IMR-90 (cell line): Measurements from ENCODE around the gene CAPZA1. TPM values are rescaled to one million over a fixed set of nuclear protein-coding genes. Genes with fewer than 3 reads are reported as not detected.

Experiments used
- ATAC-seq: fragments of 200-7000 bp; cut with Tn5 transposase; 2 replicates; pipeline ENCODE4 v1.9.1; 2020; ENCODE audit warnings: low read depth, mild to moderate bottlenecking, moderate library complexity
- BruUV-seq: library from RNA; stranded (reverse); fragments of 400-500 nt; replicated peaks from 2 replicates; lab custom pipeline; 2021; lab: Mats Ljungman, UMichigan
- CTCF ChIA-PET: fragments of 300-600 bp; formaldehyde crosslinking; extraction: SDS; loops from one replicate; lab custom pipeline; 2021; ENCODE audit warnings: antibody characterized with exemption; lab: Yijun Ruan, JAX
- POLR2A ChIA-PET: fragments of 300-600 bp; sonication (Branson Sonifier 250); formaldehyde crosslinking; loops from one replicate; lab custom pipeline; 2022; ENCODE audit warnings: antibody characterized with exemption; ENCODE audit not compliant: unreplicated experiment; lab: Charles Lee
- DNase-seq: peaks from one replicate; pipeline ENCODE4 v3.0.0; 2013
- H2AFZ ChIP-seq: replicated peaks from 2 replicates; pipeline ENCODE3; 2013; ENCODE audit warnings: low read length, mild to moderate bottlenecking; ENCODE audit not compliant: poor library complexity
- H2AK5ac ChIP-seq: 2 replicates; pipeline ENCODE4 v1.6.1; 2013; ENCODE audit warnings: low read depth, low read length, inconsistent platforms
- H2AK9ac ChIP-seq: replicated peaks from 2 replicates; pipeline ENCODE3; 2013; ENCODE audit warnings: mild to moderate bottlenecking, low read depth, low read length, moderate library complexity; ENCODE audit not compliant: poor library complexity
- H2BK120ac ChIP-seq: 2 replicates; pipeline ENCODE4 v1.6.1; 2013; ENCODE audit warnings: low read depth, low read length, inconsistent platforms
- H2BK15ac ChIP-seq: 3 replicates; pipeline ENCODE4 v1.6.1; 2013; ENCODE audit warnings: low read depth, low read length, inconsistent platforms
- H2BK20ac ChIP-seq: 2 replicates; pipeline ENCODE4 v1.6.1; 2013; ENCODE audit warnings: low read depth, mild to moderate bottlenecking, inconsistent platforms, low read length, moderate library complexity
- H2BK5ac ChIP-seq: 2 replicates; pipeline ENCODE4 v1.6.1; 2013; ENCODE audit warnings: mild to moderate bottlenecking, low read depth, low read length, inconsistent platforms; ENCODE audit not compliant: poor library complexity, severe bottlenecking
- H3K14ac ChIP-seq: replicated peaks from 2 replicates; pipeline ENCODE4 v1.6.1; 2013; ENCODE audit warnings: low read depth, low read length, inconsistent platforms
- H3K18ac ChIP-seq: 2 replicates; pipeline ENCODE4 v1.6.1; 2013; ENCODE audit warnings: low read depth, low read length, control low read depth
- H3K23ac ChIP-seq: 2 replicates; pipeline ENCODE4 v1.6.1; 2013; ENCODE audit warnings: low read depth, low read length, inconsistent platforms
- H3K27ac ChIP-seq: 2 replicates; pipeline ENCODE4 v1.5.1; 2013; ENCODE audit warnings: mild to moderate bottlenecking, control low read depth, low read length; ENCODE audit not compliant: insufficient read depth
- H3K27me3 ChIP-seq: 2 replicates; pipeline ENCODE4 v1.6.1; 2013; ENCODE audit warnings: low read length; ENCODE audit not compliant: control insufficient read depth, insufficient read depth
- H3K36me3 ChIP-seq: 2 replicates; pipeline ENCODE4 v1.6.1; 2013; ENCODE audit warnings: low read length, mixed read lengths; ENCODE audit not compliant: control insufficient read depth, insufficient read depth
- H3K4ac ChIP-seq: 2 replicates; pipeline ENCODE4 v1.6.1; 2013; ENCODE audit warnings: low read depth, low read length, inconsistent platforms
- H3K4me1 ChIP-seq: 2 replicates; pipeline ENCODE4 v1.6.1; 2013; ENCODE audit warnings: low read length, mixed read lengths; ENCODE audit not compliant: control insufficient read depth, insufficient read depth
- H3K4me2 ChIP-seq: 2 replicates; pipeline ENCODE4 v1.6.1; 2013; ENCODE audit warnings: low read depth, mild to moderate bottlenecking, control low read depth, low read length, moderate library complexity
- H3K4me3 ChIP-seq: 2 replicates; pipeline ENCODE4 v1.5.1; 2013; ENCODE audit warnings: low read depth, mild to moderate bottlenecking, control low read depth, low read length, moderate library complexity; ENCODE audit not compliant: insufficient read depth
- H3K56ac ChIP-seq: 2 replicates; pipeline ENCODE4 v1.6.1; 2013; ENCODE audit warnings: low read length, inconsistent platforms; ENCODE audit not compliant: insufficient read depth; ENCODE audit errors: extremely low read depth
- H3K79me1 ChIP-seq, 2 experiments: 2 replicates each; pipeline ENCODE4 v1.6.1; 2013; ENCODE audit warnings: low read length in 2 of 2, inconsistent platforms in 1 of 2, low read depth in 1 of 2
- H3K9ac ChIP-seq: 2 replicates; pipeline ENCODE4 v1.6.1; 2013; ENCODE audit warnings: low read depth, low read length, control low read depth
- H3K9me1 ChIP-seq: 2 replicates; pipeline ENCODE4 v1.6.1; 2013; ENCODE audit warnings: low read length, inconsistent platforms; ENCODE audit not compliant: insufficient read depth
- H3K9me3 ChIP-seq: 2 replicates; pipeline ENCODE4 v1.6.1; 2013; ENCODE audit warnings: low read length; ENCODE audit not compliant: control insufficient read depth, insufficient read depth
- H4K20me1 ChIP-seq: 2 replicates; pipeline ENCODE4 v1.6.1; 2013; ENCODE audit warnings: low read length, inconsistent platforms; ENCODE audit not compliant: insufficient read depth
- H4K5ac ChIP-seq: 2 replicates; pipeline ENCODE4 v1.6.1; 2013; ENCODE audit warnings: mild to moderate bottlenecking, low read depth, low read length, control low read depth
- H4K8ac ChIP-seq, 2 experiments: 2 replicates each; pipeline ENCODE4 v1.6.1; 2013; ENCODE audit warnings: low read depth in 2 of 2, low read length in 2 of 2, control low read depth in 1 of 2, inconsistent platforms in 1 of 2
- H4K91ac ChIP-seq: 2 replicates; pipeline ENCODE4 v1.6.1; 2013; ENCODE audit warnings: low read depth, low read length, inconsistent platforms; ENCODE audit not compliant: insufficient read depth
- MAFK ChIP-seq: IDR thresholded peaks from 2 replicates; pipeline ENCODE4 v1.6.1; 2012; ENCODE audit warnings: low read depth, low read length, improper control_type of control experiment
- NFE2L2 ChIP-seq: fragments of 150-350 bp; IDR thresholded peaks from 2 replicates; pipeline ENCODE4 v1.6.1; 2016; ENCODE audit warnings: low read depth, mild to moderate bottlenecking, low read length
- dilution Hi-C: fragments of 300-500 bp; cut with HindIII; formaldehyde crosslinking; loops from one replicate; pipeline ENCODE4 v1.14.3; 2018; ENCODE audit warnings: low sequenced_read_pairs; ENCODE audit not compliant: unreplicated experiment
- in situ Hi-C: fragments of 300-500 bp; cut with MboI; formaldehyde crosslinking; loops from 3 replicates; pipeline ENCODE4 v1.14.3; 2019; ENCODE audit warnings: low sequenced_read_pairs, inconsistent platforms, mixed read lengths
- intact Hi-C: fragments of 100-400 bp; cut with micrococcal nuclease; formaldehyde crosslinking; loops from 2 replicates; pipeline ENCODE4 v1.10.0; 2022
- polyA plus RNA-seq, 3 experiments: library from polyadenylated mRNA; depleted of rRNA; stranded (reverse); fragments of >200 nt; gene quantifications; 2 replicates each; pipeline ENCODE4 v1.2.3, GENCODE V29; 2012; ENCODE audit warnings: low replicate concordance in 1 of 3
- total RNA-seq: library from RNA; depleted of rRNA; stranded (reverse); fragments of >200 nt; gene quantifications from 2 replicates; pipeline ENCODE4 v1.2.3, GENCODE V29; 2012

CAPZA1 gene
- total and polyA plus RNA-seq, 2 of the 4 experiments (the other 2 are of a cell fraction) = 108 to 262 TPM

GRCh38 chr1:112636597-112637253 is 17.1 kb downstream of the CAPZA1 start:
- Histone ChIP-seq H2BK120ac (no peak overlapping the region), H4K91ac (no peak overlapping the region), H3K23ac (peak overlapping the region; percentile 78; the same call in 1 of the 2 replicates), H3K56ac (no peak overlapping the region), H3K79me1 (peaks cover 0 to 41% of the 10 kb centered on the region in 2 experiments; a peak in 2 of 4 replicates), H3K4me3 (no peak overlapping the region), H2BK5ac (peak overlapping the region; percentile 89), H4K20me1 (peaks cover 77% of the 10 kb centered on the region), H3K4ac (no peak overlapping the region), H4K8ac (no peak overlapping the region), H3K27ac (peak overlapping the region; percentile 83; the same call in 1 of the 2 replicates), H2BK20ac (no peak overlapping the region), H3K9ac (no peak overlapping the region), H2BK15ac (no peak overlapping the region), H2AFZ (no peak overlapping the region), H3K4me2 (peak overlapping the region; percentile 72), H3K9me3 (no peaks in the 10 kb centered on the region), H3K4me1 (peaks cover 4% of the 10 kb centered on the region), H3K14ac (peak overlapping the region; percentile 70; the same call in 1 of the 2 replicates), H3K36me3 (0 out of 2 replicates have a peak, but pooled peaks cover 1% of the 10 kb centered on the region), H4K5ac (no peak overlapping the region), H3K18ac (peak overlapping the region; percentile 18; the same call in 1 of the 2 replicates), H2AK9ac (no peak overlapping the region), H3K9me1 (peaks cover 8% of the 10 kb centered on the region), H2AK5ac (no peak overlapping the region), H3K27me3 (no peaks in the 10 kb centered on the region)
- DNase-seq (no peak), ATAC-seq (no peak)
- ChIA-PET POLR2A (no interaction called here), CTCF (interaction anchor here (0.9 kb wide), 1 partner anchor 11 kb away, joined by 3 read pairs; no protein-coding TSS in a partner anchor)
- no TSS peak for BruUV-seq
- no peak for TF ChIP-seq MAFK
- peak; percentile 37; the same call in 1 of the 2 replicates for TF ChIP-seq NFE2L2
- intact Hi-C loops (loop anchor here (5.0 kb wide), 1 partner anchor 36 kb away; the partner anchor contains the start of gene MOV10), dilution Hi-C loops (no loop called here), in situ Hi-C loops (no loop called here)
